ENCODE results near the gene RAPH1. TPM values are rescaled to one million over a fixed set of nuclear protein-coding genes. Genes with fewer than 3 reads are reported as not detected.
"Not testable (repeated sequence)": the region's sequence is repeated elsewhere in the genome, so short reads cannot be mapped to it uniquely, and the experiment has no call there.

Gene RAPH1
- total RNA-seq, 1 experiment from 2014 or later: 31.4 TPM

DNA sequence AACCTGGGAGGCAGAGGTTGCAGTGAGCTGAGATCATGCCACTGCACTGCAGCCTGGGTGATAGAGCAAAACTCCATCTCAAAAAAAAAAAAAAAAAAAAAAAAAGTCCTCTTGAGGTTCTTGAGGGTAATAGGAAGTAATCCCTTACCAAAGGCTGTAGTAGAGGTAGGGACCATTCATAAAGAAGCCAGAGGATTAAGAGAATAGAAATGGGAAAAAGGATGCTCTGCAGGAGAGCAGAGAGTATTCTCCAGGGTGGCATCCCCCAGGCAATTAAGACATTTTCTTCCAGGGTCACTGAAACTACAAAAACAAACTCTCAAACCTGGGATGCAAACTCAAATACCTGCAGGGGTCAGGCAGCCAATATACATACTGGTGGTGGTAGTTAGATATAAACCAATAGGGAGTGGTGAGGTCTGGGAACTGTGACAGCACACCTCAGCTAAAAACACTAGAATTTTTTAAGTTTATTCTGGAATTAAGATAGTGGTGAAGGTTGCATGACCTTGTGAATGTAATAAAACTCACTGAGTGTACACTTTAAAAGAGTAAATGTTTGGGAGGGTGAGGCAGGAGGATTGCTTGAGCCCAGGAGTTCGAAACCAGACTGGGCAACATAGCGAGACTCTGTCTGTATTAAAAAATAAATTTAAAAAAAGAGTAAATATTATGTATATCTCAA, 24.7 kb downstream of the RAPH1 start:
- Histone ChIP-seq H3K9me3 (ENCODE audit: control insufficient read depth, insufficient read depth, low read depth, low read length) (no peaks in the 10 kb centered on the region), H3K4me3 (ENCODE audit: low read depth in 2 of 2, low read length in 2 of 2) (no peak overlapping the region), H3K27ac (ENCODE audit: low read length) (no peak overlapping the region), H3K4me1 (ENCODE audit: control insufficient read depth, insufficient read depth, low read length) (no peaks in the 10 kb centered on the region), H3K27me3 (ENCODE audit: control insufficient read depth, insufficient read depth, low read length) (no peaks in the 10 kb centered on the region), H3K36me3 (ENCODE audit: control insufficient read depth, insufficient read depth, low read length) (no peaks in the 10 kb centered on the region)
- ChIA-PET POLR2A (interaction anchor here (0.8 kb wide), 1 partner anchor 25 kb away, joined by 13 read pairs; the partner anchor contains the start of gene RAPH1), CTCF (interaction anchor here (0.6 kb wide), 2 partner anchors 105 to 876 kb away, joined by 3 read pairs; partner anchors contain the start of gene FAM117B)
- no peak for ATAC-seq
- in situ Hi-C loops (cut with HindIII; ENCODE audit: low pct_unique_long_range_greater_than_20kb, low sequenced_read_pairs) (no loop called here), intact Hi-C loops (cut with micrococcal nuclease; ENCODE audit: unreplicated experiment) (no loop called here)
- BruUV-seq (replicated peaks): no TSS peak
- TF ChIP-seq POLR2AphosphoS5 (IDR thresholded peaks at IDR 0.05; ENCODE audit: low read depth, low read length) (no peak), SIN3A (IDR thresholded peaks at IDR 0.05; ENCODE audit: borderline replicate concordance, insufficient read depth, low read depth, low read length) (no peak), TCF7L2 (IDR thresholded peaks at IDR 0.05; ENCODE audit: low read depth, low read length) (no peak), CTCF (IDR thresholded peaks at IDR 0.05) (no peak)
- TF ChIP-seq, protein P1, sequence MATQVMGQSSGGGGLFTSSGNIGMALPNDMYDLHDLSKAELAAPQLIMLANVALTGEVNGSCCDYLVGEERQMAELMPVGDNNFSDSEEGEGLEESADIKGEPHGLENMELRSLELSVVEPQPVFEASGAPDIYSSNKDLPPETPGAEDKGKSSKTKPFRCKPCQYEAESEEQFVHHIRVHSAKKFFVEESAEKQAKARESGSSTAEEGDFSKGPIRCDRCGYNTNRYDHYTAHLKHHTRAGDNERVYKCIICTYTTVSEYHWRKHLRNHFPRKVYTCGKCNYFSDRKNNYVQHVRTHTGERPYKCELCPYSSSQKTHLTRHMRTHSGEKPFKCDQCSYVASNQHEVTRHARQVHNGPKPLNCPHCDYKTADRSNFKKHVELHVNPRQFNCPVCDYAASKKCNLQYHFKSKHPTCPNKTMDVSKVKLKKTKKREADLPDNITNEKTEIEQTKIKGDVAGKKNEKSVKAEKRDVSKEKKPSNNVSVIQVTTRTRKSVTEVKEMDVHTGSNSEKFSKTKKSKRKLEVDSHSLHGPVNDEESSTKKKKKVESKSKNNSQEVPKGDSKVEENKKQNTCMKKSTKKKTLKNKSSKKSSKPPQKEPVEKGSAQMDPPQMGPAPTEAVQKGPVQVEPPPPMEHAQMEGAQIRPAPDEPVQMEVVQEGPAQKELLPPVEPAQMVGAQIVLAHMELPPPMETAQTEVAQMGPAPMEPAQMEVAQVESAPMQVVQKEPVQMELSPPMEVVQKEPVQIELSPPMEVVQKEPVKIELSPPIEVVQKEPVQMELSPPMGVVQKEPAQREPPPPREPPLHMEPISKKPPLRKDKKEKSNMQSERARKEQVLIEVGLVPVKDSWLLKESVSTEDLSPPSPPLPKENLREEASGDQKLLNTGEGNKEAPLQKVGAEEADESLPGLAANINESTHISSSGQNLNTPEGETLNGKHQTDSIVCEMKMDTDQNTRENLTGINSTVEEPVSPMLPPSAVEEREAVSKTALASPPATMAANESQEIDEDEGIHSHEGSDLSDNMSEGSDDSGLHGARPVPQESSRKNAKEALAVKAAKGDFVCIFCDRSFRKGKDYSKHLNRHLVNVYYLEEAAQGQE (IDR thresholded peaks at IDR 0.05; ENCODE audit: insufficient read depth in 1 of 2, low read depth in 2 of 2, low read length in 1 of 2): no peak
- no peak for DNase-seq (ENCODE audit: low read depth, low spot score)

DNA sequence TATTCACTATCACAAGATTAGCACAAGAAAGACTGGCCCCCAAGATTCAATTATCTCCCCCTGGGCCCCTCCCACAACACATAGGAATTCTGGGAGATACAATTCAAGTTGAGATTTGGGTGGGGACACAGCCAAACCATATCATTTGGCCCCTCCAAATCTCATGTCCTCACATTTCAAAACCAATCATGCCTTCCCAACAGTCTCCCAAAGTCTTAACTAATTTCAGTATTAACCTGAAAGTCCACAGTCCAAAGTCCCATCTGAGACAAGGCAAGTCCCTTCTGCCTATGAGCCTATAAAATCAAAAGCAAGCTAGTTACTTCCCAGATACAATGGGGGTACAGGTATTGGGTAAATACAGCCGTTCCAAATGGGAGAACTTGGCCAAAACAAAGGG, 31.6 kb downstream of the RAPH1 start:
- POLR2A ChIA-PET; H3K27ac ChIP-seq (ENCODE audit: low read length); H3K4me1 ChIP-seq (ENCODE audit: control insufficient read depth, insufficient read depth, low read length); in situ Hi-C loops (cut with HindIII; ENCODE audit: low pct_unique_long_range_greater_than_20kb, low sequenced_read_pairs); H3K36me3 ChIP-seq (ENCODE audit: control insufficient read depth, insufficient read depth, low read length); H3K27me3 ChIP-seq (ENCODE audit: control insufficient read depth, insufficient read depth, low read length); CTCF ChIA-PET; H3K4me3 ChIP-seq (ENCODE audit: low read depth in 2 of 2, low read length in 2 of 2); H3K9me3 ChIP-seq (ENCODE audit: control insufficient read depth, insufficient read depth, low read depth, low read length); ATAC-seq; BruUV-seq (replicated peaks); intact Hi-C loops (cut with micrococcal nuclease; ENCODE audit: unreplicated experiment); DNase-seq (ENCODE audit: low read depth, low spot score): not testable (repeated sequence)

GRCh38 chr2:203501873-203502272, 33.2 kb downstream of the RAPH1 start:
- ChIA-PET CTCF (interaction anchor here (0.6 kb wide), 1 partner anchor 21 kb away, joined by 7 read pairs; no protein-coding TSS in a partner anchor), POLR2A (interaction anchor here (0.7 kb wide), 1 partner anchor 251 kb away, joined by 12 read pairs; no protein-coding TSS in a partner anchor)
- Histone ChIP-seq H3K4me1 (ENCODE audit: control insufficient read depth, insufficient read depth, low read length) (peaks cover 6% of the 10 kb centered on the region; the same call in 1 of the 2 replicates), H3K27me3 (ENCODE audit: control insufficient read depth, insufficient read depth, low read length) (no peaks in the 10 kb centered on the region), H3K27ac (ENCODE audit: low read length) (no peak overlapping the region), H3K9me3 (ENCODE audit: control insufficient read depth, insufficient read depth, low read depth, low read length) (no peaks in the 10 kb centered on the region), H3K36me3 (ENCODE audit: control insufficient read depth, insufficient read depth, low read length) (no peaks in the 10 kb centered on the region), H3K4me3 (ENCODE audit: low read depth in 2 of 2, low read length in 2 of 2) (no peak overlapping the region)
- intact Hi-C loops (cut with micrococcal nuclease; ENCODE audit: unreplicated experiment) (no loop called here), in situ Hi-C loops (cut with HindIII; ENCODE audit: low pct_unique_long_range_greater_than_20kb, low sequenced_read_pairs) (no loop called here)
- TF ChIP-seq POLR2AphosphoS5 (IDR thresholded peaks at IDR 0.05; ENCODE audit: low read depth, low read length): no peak
- ATAC-seq (no peak), DNase-seq (ENCODE audit: low read depth, low spot score) (no peak)
- BruUV-seq (replicated peaks): no TSS peak

Data from Panc1 (cell line).